Endothelial cell (in vitro differentiated cells): ENCODE measurements around the gene ENOSF1. TPM values are rescaled to one million over a fixed set of nuclear protein-coding genes. Genes with fewer than 3 reads are reported as not detected.

Experiments used
- DNase-seq: peaks from one replicate; pipeline ENCODE4 v3.0.0; 2021; ENCODE audit warnings: low spot score
- H3K27ac Mint-ChIP-seq: one replicate; pipeline ENCODE4 v1.8.0; 2021; ENCODE audit warnings: mixed read lengths, inconsistent platforms; ENCODE audit not compliant: unreplicated experiment
- H3K27me3 Mint-ChIP-seq: one replicate; pipeline ENCODE4 v1.8.0; 2021; ENCODE audit warnings: mild to moderate bottlenecking, moderate library complexity, mixed read lengths, inconsistent platforms; ENCODE audit not compliant: unreplicated experiment
- H3K36me3 Mint-ChIP-seq: one replicate; pipeline ENCODE4 v1.8.0; 2021; ENCODE audit warnings: mild to moderate bottlenecking, low read depth, mixed read lengths, inconsistent platforms; ENCODE audit not compliant: unreplicated experiment
- H3K4me1 Mint-ChIP-seq: one replicate; pipeline ENCODE4 v1.8.0; 2021; ENCODE audit warnings: mild to moderate bottlenecking, mixed read lengths, inconsistent platforms; ENCODE audit not compliant: unreplicated experiment
- H3K4me3 Mint-ChIP-seq: one replicate; pipeline ENCODE4 v1.8.0; 2021; ENCODE audit warnings: mild to moderate bottlenecking, mixed read lengths, inconsistent platforms; ENCODE audit not compliant: unreplicated experiment
- H3K9me3 Mint-ChIP-seq: one replicate; pipeline ENCODE4 v1.8.0; 2021; ENCODE audit warnings: mixed read lengths, inconsistent platforms; ENCODE audit not compliant: unreplicated experiment
- CTCF ChIP-seq: fragments of 200-600 bp; sonication (generic); IDR thresholded peaks from one replicate; pipeline ENCODE4 v1.5.0; 2021; ENCODE audit warnings: antibody characterized with exemption; ENCODE audit not compliant: unreplicated experiment
- total RNA-seq: library from RNA; stranded (reverse); fragmentation: NEBNext Ultra II Directional; extraction: Animal tissue kit (Norgen Biotek cat#: 25700); gene quantifications from one replicate; pipeline ENCODE4 v1.2.1, GENCODE V29; 2021; ENCODE audit not compliant: unreplicated experiment

Gene ENOSF1
- total RNA-seq, 1 donor from 2014 or later, result 31.8 TPM

- H3K4me1 Mint-ChIP-seq, result no peaks in the 10 kb centered on the region
- DNase-seq, result peak; percentile 75
- H3K27ac Mint-ChIP-seq, result no peak overlapping the region
- TF ChIP-seq CTCF, result peak; percentile 71
- H3K4me3 Mint-ChIP-seq, result no peak overlapping the region
- no peaks in the 10 kb centered on the region for H3K9me3 Mint-ChIP-seq
- H3K27me3 Mint-ChIP-seq, result peaks cover 2% of the 10 kb centered on the region
- H3K36me3 Mint-ChIP-seq, result no peaks in the 10 kb centered on the region
Measured at GRCh38 chr18:623761-624620, 88.4 kb downstream of the ENOSF1 start.

DNA sequence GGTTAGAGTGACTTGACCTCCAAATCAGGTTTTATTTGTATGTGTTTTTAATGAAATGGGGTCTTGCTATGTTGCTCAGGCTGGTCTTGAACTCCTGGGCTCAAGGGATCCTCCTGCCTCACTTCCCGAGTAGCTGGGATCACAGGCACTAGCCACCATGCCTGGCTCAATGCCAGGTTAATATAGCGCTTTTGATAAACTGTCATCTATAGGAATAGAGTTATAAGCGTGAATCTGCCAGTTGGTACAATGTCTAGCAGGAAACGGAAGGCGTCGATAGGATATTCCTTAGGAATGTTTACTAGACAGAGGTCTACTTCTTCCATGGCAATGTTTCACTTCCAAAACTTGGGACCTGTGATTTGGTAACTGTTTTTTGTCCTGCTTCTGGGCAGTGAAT, 90.1 kb downstream of the ENOSF1 start:
- TF ChIP-seq CTCF, result no peak
- peak overlapping the region; percentile 68 for H3K27ac Mint-ChIP-seq
- no peaks in the 10 kb centered on the region for H3K4me1 Mint-ChIP-seq
- H3K9me3 Mint-ChIP-seq, result no peaks in the 10 kb centered on the region
- no peaks in the 10 kb centered on the region for H3K36me3 Mint-ChIP-seq
- no peak overlapping the region for H3K4me3 Mint-ChIP-seq
- H3K27me3 Mint-ChIP-seq, result peaks cover 1% of the 10 kb centered on the region
- DNase-seq, result no peak

DNA sequence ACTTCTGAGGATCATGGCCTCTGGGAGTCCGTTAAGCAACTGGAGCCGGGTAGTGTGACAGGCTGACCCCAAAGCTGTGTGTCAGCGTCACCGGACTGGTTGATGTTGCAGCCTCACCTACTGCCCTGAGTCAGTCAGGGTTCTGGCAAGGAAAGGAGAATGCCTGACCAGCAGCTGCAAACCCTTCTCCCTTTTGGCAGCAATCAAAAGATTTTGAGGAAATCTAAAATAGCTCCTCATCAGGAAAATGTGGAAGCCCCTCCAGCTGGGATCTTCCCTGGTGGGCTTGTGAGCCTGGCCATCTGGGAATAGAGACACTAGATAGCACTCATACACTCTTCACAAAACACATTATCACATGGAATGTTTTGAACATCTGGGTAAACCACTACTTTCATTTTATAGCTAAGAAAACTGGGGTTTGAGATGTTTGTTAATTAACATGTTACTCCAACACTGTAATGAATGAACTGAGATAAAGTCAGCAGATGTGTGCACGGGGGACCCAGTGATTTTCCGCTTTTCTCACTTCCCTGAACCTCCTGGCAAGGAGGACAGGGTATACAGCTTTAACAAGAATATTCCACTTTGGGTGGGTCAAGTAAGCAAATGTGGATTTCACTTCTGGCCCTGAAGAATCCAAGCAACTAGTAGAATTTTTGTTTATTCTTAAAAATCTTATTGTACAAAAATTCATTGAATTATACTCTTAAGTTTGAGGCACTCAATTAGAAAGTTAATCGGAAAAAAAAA, 91.0 kb downstream of the ENOSF1 start:
- no peaks in the 10 kb centered on the region for H3K36me3 Mint-ChIP-seq
- no peaks in the 10 kb centered on the region for H3K27me3 Mint-ChIP-seq

More for the DNA sequence above, 91.0 kb downstream of the ENOSF1 start:
- Mint-ChIP-seq H3K27ac (no peak overlapping the region), H3K4me3 (no peak overlapping the region), H3K9me3 (no peaks in the 10 kb centered on the region), H3K4me1 (no peaks in the 10 kb centered on the region)
- DNase-seq, result no peak
- no peak for TF ChIP-seq CTCF

Other genes with a start within 250 kb of the ENOSF1 start
- 157 TPM for gene COLEC12, start 211.9 kb downstream of the ENOSF1 start, total RNA-seq
- gene CETN1, start 132.2 kb downstream of the ENOSF1 start, total RNA-seq, result not detected
- 3.8 TPM for gene CLUL1, start 115.6 kb downstream of the ENOSF1 start, total RNA-seq
- gene TYMS, start 55.0 kb downstream of the ENOSF1 start, total RNA-seq, result 61.7 TPM
- 190 TPM for gene YES1, start 99.6 kb upstream of the ENOSF1 start, total RNA-seq
- 18.5 TPM for gene ADCYAP1, start 192.2 kb upstream of the ENOSF1 start, total RNA-seq